Measurements from ENCODE around the gene DGCR2. TPM values are rescaled to one million over a fixed set of nuclear protein-coding genes. Genes with fewer than 3 reads are reported as not detected.

The DGCR2 gene
- total and polyA plus RNA-seq, 2 of the 4 experiments (the other 2 are of a cell fraction) = 17.2 to 35.4 TPM

DNA sequence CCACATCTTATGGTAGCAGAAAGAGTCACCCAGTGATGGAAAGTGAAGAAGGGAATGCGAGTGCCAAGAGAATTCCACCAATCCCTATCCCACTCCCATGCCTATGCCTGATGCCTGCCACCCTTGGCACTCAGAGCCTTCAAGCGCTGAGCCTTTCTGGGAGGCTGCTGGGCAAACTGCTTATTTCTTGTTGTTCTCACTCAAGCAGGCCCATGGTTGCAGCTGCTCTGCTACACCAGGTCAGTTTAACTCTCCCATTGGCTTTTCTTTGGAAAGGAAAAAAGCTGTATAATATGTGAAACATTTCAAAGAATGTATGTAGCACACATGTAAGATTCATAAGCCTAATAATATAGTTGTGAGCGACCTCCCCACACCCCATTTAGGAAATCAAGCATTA, 41.4 kb downstream of the DGCR2 start:
- Histone ChIP-seq H3K4ac (ENCODE audit: low read depth, low read length) (no peak overlapping the region), H2AK9ac (replicated peaks; ENCODE audit: low read depth, low read length, poor library complexity) (no peak overlapping the region), H3K18ac (ENCODE audit: low read depth, low read length) (no peak overlapping the region), H3K79me1 (ENCODE audit: low read depth in 1 of 2, low read length in 2 of 2) (peaks cover 0 to 23% of the 10 kb centered on the region in 2 experiments; a peak in 3 of 4 replicates), H3K14ac (replicated peaks; ENCODE audit: low read depth, low read length) (no peak overlapping the region), H4K5ac (ENCODE audit: low read depth, low read length) (no peak overlapping the region), H2BK20ac (ENCODE audit: low read depth, low read length) (no peak overlapping the region), H3K9ac (ENCODE audit: low read depth, low read length) (no peak overlapping the region), H2BK5ac (ENCODE audit: low read depth, low read length, poor library complexity, severe bottlenecking) (no peak overlapping the region), H3K9me3 (ENCODE audit: control insufficient read depth, insufficient read depth, low read length) (no peaks in the 10 kb centered on the region), H3K23ac (ENCODE audit: low read depth, low read length) (no peak overlapping the region), H3K56ac (ENCODE audit: extremely low read depth, insufficient read depth, low read length) (no peak overlapping the region), H4K8ac (ENCODE audit: low read depth in 2 of 2, low read length in 2 of 2) (no peak overlapping the region), H3K4me3 (ENCODE audit: insufficient read depth, low read depth, low read length) (no peak overlapping the region), H3K36me3 (ENCODE audit: control insufficient read depth, insufficient read depth, low read length) (peaks cover 9% of the 10 kb centered on the region), H3K27ac (ENCODE audit: insufficient read depth, low read length) (no peak overlapping the region), H2AK5ac (ENCODE audit: low read depth, low read length) (no peak overlapping the region), H4K91ac (ENCODE audit: insufficient read depth, low read depth, low read length) (no peak overlapping the region), H3K27me3 (ENCODE audit: control insufficient read depth, insufficient read depth, low read length) (no peaks in the 10 kb centered on the region), H3K9me1 (ENCODE audit: insufficient read depth, low read length) (peaks cover 8% of the 10 kb centered on the region; the same call in 1 of the 2 replicates), H2BK120ac (ENCODE audit: low read depth, low read length) (no peak overlapping the region), H3K4me1 (ENCODE audit: control insufficient read depth, insufficient read depth, low read length) (peaks cover 3% of the 10 kb centered on the region; the same call in 1 of the 2 replicates), H4K20me1 (ENCODE audit: insufficient read depth, low read length) (peaks cover 13% of the 10 kb centered on the region), H3K4me2 (ENCODE audit: low read depth, low read length) (no peak overlapping the region), H2BK15ac (ENCODE audit: low read depth, low read length) (no peak overlapping the region), H2AFZ (replicated peaks; ENCODE audit: low read length, poor library complexity) (no peak overlapping the region)
- dilution Hi-C loops (cut with HindIII; ENCODE audit: low sequenced_read_pairs, unreplicated experiment) = no loop called here
- BruUV-seq (replicated peaks) = no TSS peak
- in situ Hi-C loops (cut with MboI; ENCODE audit: low sequenced_read_pairs) = no loop called here
- ChIA-PET POLR2A (ENCODE audit: unreplicated experiment) (no interaction called here), CTCF (no interaction called here)
- no CpG with 5 or more reads among the region's 3 CpGs for WGBS, 2 experiments (ENCODE audit: extremely low coverage in 2 of 2, insufficient read length in 1 of 2)
- ATAC-seq (ENCODE audit: low read depth) (no peak), DNase-seq (no peak)
- intact Hi-C loops (cut with micrococcal nuclease) = no loop called here
- TF ChIP-seq, protein P1, sequence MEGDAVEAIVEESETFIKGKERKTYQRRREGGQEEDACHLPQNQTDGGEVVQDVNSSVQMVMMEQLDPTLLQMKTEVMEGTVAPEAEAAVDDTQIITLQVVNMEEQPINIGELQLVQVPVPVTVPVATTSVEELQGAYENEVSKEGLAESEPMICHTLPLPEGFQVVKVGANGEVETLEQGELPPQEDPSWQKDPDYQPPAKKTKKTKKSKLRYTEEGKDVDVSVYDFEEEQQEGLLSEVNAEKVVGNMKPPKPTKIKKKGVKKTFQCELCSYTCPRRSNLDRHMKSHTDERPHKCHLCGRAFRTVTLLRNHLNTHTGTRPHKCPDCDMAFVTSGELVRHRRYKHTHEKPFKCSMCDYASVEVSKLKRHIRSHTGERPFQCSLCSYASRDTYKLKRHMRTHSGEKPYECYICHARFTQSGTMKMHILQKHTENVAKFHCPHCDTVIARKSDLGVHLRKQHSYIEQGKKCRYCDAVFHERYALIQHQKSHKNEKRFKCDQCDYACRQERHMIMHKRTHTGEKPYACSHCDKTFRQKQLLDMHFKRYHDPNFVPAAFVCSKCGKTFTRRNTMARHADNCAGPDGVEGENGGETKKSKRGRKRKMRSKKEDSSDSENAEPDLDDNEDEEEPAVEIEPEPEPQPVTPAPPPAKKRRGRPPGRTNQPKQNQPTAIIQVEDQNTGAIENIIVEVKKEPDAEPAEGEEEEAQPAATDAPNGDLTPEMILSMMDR (conservative IDR thresholded peaks at IDR 0.05; ENCODE audit: low read depth, low read length) = no peak
- TF ChIP-seq, protein P2, sequence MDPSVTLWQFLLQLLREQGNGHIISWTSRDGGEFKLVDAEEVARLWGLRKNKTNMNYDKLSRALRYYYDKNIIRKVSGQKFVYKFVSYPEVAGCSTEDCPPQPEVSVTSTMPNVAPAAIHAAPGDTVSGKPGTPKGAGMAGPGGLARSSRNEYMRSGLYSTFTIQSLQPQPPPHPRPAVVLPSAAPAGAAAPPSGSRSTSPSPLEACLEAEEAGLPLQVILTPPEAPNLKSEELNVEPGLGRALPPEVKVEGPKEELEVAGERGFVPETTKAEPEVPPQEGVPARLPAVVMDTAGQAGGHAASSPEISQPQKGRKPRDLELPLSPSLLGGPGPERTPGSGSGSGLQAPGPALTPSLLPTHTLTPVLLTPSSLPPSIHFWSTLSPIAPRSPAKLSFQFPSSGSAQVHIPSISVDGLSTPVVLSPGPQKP (IDR thresholded peaks at IDR 0.05; ENCODE audit: borderline replicate concordance, low read depth, low read length) = no peak
- no peak for TF ChIP-seq POLR2A (IDR thresholded peaks at IDR 0.05; ENCODE audit: low read depth, low read length)
- no peak for TF ChIP-seq MAFK (IDR thresholded peaks at IDR 0.05; ENCODE audit: low read depth, low read length)
- no peak for TF ChIP-seq MAZ (IDR thresholded peaks at IDR 0.05; ENCODE audit: borderline replicate concordance, low read depth, low read length)
- TF ChIP-seq, protein P3, sequence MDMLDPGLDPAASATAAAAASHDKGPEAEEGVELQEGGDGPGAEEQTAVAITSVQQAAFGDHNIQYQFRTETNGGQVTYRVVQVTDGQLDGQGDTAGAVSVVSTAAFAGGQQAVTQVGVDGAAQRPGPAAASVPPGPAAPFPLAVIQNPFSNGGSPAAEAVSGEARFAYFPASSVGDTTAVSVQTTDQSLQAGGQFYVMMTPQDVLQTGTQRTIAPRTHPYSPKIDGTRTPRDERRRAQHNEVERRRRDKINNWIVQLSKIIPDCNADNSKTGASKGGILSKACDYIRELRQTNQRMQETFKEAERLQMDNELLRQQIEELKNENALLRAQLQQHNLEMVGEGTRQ (IDR thresholded peaks at IDR 0.05; ENCODE audit: low read depth, low read length) = no peak
- TF ChIP-seq SMC3 (IDR thresholded peaks at IDR 0.05; ENCODE audit: low read depth, low read length) = no peak
- TF ChIP-seq RFX5 (IDR thresholded peaks at IDR 0.05; ENCODE audit: low read depth, low read length) = no peak

All from IMR-90 (cell line).